HuH-7 (cell line): Measurements from ENCODE around the gene SLC9A5.

ENCODE experiments used
- DNase-seq: peaks from one replicate; pipeline ENCODE4 v3.0.0; 2011; ENCODE audit warnings: low spot score

The SLC9A5 gene, protein sequence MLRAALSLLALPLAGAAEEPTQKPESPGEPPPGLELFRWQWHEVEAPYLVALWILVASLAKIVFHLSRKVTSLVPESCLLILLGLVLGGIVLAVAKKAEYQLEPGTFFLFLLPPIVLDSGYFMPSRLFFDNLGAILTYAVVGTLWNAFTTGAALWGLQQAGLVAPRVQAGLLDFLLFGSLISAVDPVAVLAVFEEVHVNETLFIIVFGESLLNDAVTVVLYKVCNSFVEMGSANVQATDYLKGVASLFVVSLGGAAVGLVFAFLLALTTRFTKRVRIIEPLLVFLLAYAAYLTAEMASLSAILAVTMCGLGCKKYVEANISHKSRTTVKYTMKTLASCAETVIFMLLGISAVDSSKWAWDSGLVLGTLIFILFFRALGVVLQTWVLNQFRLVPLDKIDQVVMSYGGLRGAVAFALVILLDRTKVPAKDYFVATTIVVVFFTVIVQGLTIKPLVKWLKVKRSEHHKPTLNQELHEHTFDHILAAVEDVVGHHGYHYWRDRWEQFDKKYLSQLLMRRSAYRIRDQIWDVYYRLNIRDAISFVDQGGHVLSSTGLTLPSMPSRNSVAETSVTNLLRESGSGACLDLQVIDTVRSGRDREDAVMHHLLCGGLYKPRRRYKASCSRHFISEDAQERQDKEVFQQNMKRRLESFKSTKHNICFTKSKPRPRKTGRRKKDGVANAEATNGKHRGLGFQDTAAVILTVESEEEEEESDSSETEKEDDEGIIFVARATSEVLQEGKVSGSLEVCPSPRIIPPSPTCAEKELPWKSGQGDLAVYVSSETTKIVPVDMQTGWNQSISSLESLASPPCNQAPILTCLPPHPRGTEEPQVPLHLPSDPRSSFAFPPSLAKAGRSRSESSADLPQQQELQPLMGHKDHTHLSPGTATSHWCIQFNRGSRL

DNA sequence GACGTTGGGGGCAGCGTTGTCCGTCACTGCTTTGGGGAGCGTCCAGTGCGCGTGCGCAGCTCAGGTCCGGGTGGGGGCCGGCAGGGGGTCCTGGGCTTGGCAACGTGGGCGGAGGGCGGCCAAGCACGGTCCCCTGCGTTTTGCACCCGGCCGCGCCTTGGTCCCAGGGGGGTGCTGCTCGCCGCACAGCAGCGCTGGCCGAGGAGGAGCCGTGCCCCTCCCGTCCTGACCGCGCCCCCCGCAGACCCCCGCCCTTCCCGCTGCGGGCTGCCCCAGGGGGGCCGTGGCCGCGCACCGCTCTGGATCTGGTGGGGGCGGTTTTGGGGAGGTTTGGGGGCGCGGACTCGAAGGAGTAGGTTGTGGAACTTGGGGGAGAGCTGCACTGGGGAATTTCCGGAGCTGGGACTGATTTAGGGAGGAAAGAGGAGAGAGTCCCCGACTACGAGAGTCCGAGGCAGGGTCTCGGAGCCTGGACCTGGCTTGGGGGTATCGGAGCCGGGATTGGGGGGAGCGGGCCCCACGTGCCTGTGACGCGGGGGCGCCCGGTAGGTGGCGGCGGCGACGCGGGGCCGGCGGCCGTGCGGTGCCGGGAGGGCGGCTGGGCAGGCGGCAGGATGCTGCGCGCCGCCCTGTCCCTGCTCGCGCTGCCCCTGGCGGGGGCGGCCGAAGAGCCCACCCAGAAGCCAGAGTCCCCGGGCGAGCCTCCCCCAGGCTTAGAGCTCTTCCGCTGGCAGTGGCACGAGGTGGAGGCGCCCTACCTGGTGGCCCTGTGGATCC is at the start of gene SLC9A5:
Gene SLC9A5, plus strand, starts transcription at position 579 of the 777 bp plus-strand sequence. Its CDS starts 36 bp downstream, at position 615.
- DNase-seq, result peak; percentile 39

DNA sequence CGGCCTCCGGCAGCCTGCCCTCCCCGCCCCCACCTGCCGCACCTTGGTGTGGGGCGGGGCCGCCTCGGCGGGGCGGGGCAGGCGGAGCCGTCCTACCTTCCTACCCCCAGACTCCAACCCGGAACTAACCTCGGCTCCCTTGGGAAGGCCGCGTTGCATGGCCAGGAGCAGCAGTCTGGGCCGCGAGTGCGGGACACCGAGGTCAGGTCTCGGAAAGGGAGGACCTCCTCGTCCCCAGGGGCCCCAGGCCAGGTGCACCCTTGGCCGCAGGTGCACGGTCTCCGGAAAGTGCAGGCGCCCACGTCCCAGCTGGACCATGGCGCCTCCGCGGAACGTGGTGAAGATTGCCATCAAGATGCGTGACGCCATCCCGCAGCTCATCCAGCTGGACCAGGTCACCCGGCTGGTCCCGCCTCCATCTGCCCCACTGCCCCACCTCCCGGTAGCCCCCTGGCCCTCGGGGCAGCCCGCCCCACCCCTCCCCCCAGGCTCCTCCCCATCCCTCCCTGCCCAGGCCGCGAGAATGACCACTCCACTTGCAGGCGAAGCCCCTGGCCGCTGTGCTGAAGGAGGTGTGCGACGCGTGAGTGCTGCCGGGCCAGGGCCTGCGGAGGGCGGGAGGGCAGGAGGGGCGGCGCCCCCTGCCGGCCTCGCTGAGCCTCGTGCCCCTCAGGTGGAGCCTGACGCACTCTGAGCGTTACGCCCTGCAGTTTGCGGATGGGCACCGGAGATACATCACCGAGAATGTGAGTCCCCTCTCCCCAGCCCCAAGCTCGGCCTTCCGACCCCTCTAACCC is 49.6 kb upstream of the SLC9A5 start, which contains the start of gene ELMO3:
Gene ELMO3, plus strand, starts transcription at position 121 of the 797 bp plus-strand sequence. Its CDS starts 196 bp downstream, at position 317.
- DNase-seq, result no peak

DNA sequence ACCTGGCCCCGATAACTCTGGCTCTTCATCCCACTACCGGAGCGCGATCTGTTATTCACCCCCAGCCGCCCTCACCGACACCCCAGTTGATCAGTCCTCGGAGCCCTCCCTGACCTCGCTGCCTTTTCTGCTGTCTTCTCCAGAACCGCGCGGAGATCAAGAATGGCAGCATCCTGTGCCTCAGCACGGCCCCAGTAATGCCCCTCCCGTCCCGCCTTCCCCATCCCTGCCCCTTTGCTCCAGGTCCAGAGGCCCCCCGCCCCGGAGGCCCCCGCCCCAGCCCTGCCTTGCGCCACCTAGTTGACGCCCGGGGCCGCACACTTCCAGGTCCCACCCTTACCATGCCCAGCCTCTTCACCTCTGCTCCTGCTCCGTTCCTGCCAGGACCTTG is 49.0 kb upstream of the SLC9A5 start:
- no peak for DNase-seq

DNA sequence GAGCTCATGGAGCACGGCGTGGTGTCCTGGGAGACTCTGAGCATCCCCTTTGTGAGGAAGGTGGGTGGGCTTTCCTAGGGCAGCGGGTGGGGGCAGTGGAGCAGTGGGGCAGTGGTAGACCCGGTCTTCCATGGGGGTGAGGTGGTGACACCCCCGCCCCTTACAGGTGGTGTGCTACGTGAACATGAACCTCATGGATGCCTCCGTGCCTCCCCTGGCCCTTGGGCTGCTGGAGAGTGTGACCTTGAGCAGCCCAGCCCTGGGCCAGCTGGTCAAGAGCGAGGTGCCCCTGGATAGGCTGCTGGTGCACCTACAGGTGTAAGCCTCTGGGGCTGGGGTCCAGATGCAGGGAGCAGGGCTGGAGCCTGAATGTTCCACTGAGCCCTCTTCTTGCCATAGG is 48.3 kb upstream of the SLC9A5 start:
- DNase-seq, result no peak

DNA sequence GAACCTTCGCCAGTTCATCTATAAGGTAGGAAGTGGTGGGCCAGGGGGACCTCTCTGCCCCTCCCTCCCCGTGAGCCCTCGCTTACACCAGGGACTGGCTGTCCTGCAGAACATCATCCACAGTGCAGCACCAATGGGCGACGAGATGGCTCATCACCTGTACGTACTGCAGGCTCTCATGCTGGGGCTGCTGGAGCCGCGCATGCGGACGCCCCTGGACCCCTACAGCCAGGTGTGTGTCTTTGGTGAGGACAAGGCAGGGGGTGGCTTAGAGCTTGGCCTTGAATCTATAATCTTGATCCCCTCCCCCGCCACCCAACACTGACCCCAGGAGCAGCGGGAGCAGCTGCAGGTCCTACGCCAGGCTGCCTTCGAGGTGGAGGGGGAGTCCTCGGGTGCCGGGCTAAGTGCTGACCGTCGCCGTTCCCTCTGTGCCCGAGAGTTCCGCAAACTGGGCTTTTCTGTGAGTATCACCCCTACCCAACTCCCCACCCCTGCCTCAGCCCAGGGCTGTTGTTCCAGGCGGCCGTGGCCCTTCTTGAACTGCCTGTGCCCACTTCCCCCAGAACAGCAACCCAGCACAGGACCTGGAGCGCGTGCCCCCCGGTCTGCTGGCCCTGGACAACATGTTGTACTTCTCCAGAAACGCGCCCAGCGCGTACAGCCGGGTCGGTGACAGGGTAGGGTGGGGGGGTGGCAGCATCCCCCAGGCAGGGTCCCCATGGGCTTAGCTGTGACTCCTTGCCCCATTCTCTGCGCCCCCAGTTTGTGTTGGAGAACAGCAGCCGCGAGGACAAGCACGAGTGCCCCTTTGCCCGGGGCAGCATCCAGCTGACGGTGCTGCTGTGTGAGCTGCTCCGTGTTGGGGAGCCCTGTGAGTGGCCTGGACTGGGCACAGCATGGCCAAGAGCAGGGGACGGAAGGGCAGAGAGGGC is 47.1 kb upstream of the SLC9A5 start:
- DNase-seq, result no peak

DNA sequence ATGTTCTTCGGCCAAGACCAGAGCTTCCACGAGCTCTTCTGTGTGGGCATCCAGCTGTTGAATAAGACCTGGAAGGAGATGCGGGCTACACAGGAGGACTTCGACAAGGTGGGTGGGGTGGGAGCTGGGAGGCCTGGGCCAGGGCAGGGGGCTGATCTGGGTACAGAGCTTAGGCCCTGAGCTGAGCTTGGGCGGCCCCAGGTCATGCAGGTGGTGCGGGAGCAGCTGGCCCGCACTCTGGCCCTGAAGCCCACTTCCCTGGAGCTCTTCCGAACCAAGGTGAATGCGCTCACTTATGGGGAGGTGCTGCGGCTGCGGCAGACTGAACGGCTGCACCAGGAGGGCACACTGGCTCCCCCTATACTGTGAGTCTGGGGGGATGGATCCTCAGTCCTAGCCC is 46.4 kb upstream of the SLC9A5 start:
- no peak for DNase-seq

DNA sequence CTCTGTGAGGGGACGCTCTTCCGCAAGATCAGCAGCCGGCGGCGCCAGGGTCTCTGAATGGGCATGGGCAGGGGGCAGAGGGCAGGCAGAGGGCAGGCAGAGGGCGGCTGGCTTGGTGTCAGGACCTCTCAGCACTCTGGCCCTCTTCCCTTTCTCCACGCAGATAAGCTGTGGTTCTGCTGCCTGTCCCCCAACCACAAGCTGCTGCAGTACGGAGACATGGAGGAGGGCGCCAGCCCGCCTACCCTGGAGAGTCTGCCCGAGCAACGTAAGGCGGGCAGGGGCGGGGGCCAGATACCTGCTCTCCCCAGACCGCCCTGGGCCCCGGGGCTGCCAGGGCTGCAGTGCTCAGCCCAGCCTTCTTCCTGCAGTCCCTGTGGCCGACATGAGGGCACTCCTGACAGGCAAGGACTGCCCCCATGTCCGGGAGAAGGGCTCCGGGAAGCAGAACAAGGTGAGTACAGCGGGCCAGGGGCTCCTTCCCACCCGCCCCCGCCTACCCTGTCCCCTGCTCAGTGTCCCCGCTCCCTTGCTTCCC is 45.8 kb upstream of the SLC9A5 start:
- DNase-seq, result no peak

DNA sequence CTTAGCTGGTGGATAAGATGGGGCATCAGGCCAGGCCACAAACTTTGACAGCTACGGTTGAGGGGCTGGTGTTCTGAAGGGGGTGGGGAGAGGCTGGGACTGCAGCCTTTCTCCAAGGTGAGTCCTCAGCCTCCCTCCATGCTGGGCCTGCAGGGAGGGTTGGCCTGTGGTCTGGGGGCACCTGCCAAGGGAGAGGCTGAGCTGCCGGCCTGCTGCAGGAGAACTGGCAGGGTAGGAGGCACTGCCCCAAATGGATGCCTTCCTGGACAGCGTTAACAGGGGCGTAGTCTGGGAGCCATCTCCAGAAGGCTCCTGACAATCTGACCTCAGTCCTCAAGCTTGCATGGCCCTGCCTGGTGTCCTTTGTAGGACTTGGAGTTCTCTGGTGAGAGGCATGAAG is 44.7 kb upstream of the SLC9A5 start:
- no peak for DNase-seq

DNA sequence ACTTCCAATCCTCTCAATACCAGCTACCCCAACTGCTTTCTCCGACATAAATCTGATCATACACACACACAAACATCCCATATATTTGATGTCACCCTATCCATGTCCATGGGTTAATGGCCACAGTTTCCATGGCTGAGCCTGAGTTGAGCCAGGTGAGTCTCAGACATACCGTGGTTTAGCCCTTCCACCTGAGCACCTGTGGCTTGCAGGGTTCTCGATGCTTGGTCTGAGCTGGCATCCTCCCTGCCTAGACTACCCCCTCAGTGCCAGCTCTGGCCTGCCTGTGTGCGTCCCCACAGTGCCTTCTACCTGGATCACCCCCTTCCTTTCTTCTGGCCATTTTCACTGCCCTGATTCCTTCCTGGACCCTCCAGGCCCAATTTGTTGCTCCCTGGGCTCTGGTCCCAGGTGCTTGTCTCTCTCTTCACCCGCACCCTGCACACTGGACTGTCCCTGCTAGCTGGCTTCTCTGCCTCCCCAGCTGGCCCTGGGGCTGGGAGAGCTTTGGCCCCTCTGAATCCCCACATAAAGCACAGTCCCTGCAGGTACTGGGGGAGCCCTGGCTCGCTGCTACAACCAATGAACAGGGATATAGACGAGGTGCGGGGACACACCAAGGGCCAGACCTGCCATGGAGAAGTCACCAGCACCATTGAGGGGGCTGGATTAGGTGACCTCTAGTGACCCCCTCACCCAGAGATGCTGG is 42.5 kb upstream of the SLC9A5 start:
- no peak for DNase-seq

DNA sequence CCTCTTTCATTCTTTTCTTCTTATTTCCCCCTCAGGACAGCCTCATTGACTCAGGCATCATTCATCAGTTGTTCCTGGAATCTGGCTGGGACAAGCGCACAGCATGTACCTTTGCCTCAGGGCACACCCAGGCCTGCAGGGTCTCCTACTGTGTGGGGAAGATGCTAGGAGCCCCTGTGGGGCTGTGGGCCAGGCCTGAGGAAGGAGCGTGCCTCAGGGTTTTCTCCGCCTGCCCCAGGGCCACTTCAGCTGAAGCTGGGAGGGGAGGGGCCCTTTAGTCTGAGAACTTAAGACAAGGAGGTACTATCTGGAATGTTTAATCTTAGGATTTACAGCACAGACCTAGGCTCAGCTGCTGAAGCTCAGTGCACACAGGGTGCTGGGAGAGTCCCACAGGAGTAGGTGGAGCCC is 41.9 kb upstream of the SLC9A5 start:
- DNase-seq, result no peak

DNA sequence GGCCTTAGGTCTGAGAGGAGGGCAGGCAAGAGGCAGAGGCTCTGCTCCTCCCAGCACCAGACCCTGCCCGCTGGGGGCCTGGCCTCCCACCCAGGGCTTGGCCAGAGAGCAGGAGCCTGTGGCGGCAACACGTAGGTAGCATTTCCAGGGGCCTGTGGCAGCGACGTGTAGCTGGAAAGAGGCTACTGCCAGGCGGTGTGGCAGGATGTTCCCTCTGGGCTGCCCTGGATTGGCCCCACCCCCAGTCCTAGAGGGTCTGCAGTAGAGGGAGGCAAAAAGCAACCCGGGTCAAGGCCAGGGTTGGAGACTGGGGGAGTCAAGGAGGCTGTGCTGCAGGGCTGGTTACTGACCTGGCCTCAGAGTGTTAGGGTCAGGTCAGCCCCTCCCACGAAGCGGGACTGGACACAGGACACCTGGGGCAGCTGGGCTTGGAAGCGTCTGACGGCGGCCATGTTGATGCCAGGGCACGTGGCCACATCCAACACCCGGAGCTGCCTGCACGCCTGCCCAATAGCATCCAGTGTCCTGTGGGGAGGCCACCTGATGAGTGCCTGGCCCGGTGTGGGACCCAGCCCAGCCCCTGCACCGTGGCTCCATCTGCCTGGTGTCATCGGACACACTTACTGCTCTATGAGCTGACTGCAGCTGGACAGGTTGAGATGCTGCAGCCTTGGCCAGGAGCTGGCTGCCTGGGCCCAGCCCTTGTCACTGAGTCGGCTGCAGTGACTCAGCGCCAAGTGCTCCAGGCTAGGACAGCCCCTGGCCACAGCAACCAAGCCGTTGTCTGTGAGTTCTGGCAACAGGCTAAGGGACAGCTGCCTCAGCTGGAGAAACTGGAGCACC is 41.3 kb upstream of the SLC9A5 start:
- DNase-seq, result no peak

DNA sequence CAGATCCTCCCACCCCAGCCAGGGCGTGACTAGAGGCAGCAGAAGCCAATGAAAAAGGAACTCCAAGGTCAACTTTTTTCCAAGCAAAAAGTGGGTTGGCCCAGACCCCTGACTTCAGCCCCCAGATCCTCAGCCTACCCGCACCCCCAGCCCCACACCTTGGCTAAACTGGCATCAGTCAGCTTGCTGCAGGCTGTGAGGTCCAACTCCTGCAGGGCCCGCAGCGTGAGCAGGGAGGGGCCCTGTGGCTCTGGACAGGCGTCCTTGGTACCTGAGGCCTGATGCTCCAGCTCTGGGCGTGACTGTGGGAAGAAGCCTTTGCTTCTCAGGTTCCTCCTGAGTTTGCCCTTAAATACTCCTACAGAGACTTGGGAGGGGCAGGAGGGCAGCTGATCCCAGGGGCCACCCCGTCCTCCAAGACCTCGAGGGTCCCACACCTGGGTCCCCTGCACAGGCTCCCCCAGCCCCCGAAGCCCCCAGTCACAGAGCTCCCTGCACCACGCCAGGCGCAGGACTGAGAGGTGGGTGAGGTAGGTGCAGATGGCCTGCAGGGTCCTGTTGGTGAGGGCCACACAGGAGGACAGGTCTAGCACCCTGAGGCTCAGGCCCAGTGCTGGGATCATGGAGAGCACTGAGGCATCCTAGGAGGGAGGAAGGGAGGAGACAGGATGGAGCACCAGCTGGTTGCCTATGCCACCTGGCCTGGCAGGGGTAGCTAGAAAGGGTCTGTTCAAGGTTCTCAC is 40.5 kb upstream of the SLC9A5 start:
- DNase-seq, result no peak

DNA sequence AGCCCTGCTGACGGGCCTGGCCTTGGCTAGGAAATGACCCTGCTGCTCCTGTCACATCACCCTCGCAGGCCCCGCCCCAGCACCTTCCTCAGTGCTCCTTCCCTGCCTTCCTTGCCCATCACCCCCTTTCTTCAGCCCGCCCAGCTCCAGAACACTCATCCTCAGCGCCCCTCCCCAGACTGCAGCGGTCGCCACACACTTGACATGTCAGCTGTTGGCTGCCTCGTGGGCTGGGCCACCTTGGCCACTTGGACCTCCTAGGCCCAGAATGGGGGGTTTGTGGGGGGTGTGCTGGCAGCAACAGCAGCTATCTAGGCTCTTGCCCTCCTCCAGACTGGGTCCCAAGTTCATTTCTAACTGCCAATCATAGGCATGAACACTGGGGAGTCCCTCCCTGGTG is 39.2 kb upstream of the SLC9A5 start:
- no peak for DNase-seq

DNA sequence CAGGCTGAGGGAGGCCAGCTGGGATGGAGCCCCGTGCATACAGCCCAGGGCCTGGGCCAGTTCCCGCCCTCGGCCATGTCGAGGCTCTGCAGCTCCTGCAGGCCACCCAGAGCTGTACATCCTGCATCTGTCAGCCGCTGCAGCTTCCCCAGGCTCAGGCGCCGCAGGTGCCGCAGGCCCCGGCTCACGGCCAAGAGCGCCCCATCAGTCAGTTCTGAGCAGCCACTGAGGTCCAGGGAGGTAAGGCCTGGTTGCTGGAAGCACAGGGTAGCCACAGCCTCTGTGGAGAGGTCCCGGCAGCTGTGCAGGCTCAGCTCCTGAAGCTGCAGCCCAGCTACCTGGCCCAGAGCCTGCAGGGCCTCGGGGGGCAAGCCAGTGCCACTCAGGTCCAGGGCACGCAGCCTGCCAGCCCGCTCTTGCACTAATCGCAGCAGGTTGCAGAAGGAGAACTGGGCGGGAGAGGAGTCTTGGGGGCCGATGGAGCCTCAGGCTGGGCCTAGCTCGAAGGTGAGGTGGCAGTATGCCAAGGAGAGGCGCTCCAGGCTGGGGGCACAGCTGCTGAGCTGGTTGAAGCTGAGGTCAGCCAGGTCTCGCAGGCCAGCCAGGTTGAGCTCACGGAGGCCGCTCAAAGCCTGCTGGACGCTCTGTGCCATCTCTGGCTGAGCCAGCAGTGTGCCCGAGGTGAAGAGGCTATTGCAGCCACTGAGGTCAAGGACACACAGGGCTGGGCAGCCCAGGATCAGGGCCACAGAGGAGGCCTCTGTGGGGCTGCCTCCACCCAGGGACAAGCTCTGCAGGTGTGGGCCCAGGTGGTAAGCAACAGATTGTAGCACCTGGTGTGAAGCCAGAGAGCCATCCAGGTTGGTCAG is 38.5 kb upstream of the SLC9A5 start:
- DNase-seq, result no peak

DNA sequence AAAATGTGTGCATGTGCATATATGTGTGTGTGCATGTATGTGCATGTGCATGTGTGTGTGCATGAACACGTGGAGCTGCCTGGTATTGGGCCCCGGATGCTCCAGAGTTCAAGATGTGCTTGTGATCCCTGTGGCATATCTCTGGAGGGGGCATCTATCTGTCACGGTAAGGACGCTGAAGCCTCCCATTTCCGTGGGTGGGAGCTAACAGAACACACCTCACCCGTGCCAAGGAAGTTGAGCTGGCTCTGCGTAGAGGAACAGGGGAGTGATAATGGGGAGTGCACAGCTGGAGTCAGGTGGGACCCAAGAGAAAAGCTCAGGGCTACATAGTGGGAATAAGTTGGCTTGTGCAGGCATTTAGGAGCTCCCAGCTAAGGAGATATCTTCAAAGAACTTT is 37.1 kb upstream of the SLC9A5 start:
- no peak for DNase-seq

DNA sequence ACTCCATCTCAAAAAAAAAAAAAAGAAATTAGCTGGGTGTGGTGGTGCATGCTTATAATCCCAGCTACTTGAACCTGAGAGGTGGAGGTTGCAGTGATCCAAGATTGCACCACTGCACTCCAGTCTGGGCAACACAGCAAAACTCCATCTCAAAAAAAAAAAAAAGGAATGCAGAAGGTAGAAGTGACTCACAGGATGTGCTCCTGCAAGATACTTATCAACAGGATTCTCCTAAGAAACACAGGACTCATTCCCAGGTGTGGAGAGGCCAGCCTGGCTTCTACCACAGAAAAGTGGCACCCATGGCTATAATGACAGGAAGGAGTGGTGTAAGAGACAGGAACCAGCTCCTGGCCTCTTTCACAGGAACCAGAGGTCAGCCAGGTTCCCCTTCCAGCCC is 36.0 kb upstream of the SLC9A5 start:
- DNase-seq, result no peak
